Epithelial cell of proximal tubule (primary cell): Measurements from ENCODE around the gene SOHLH1. TPM values are rescaled to one million over a fixed set of nuclear protein-coding genes. Genes with fewer than 3 reads are reported as not detected.

Experiments
- DNase-seq: peaks from one replicate; pipeline ENCODE4 v3.0.0-alpha.2; 2011; ENCODE audit warnings: low read depth
- H3K4me3 ChIP-seq: 2 replicates; pipeline ENCODE4 v1.5.1; 2011; ENCODE audit warnings: low read depth, mild to moderate bottlenecking, low read length
- CTCF ChIP-seq: conservative IDR thresholded peaks from 2 replicates; pipeline ENCODE4 v1.5.1; 2012; ENCODE audit warnings: low read depth, mild to moderate bottlenecking, low read length
- total RNA-seq: library from RNA; depleted of rRNA; stranded (reverse); fragments of >200 nt; gene quantifications from 2 replicates; pipeline ENCODE4 v1.2.3, GENCODE V29; 2015

SOHLH1 gene
- total RNA-seq, 1 donor from 2014 or later: not detected

- no peak for TF ChIP-seq CTCF
- no peak for DNase-seq
- no peak overlapping the region for H3K4me3 ChIP-seq
Measured at GRCh38 chr9:135698767-135699166, 514 bp downstream of the SOHLH1 start.

- no peak for TF ChIP-seq CTCF
- no peak for DNase-seq
- no peak overlapping the region for H3K4me3 ChIP-seq
Measured at GRCh38 chr9:135698236-135698635, 1.0 kb downstream of the SOHLH1 start.

GRCh38 chr9:135697226-135697625 lies 2.1 kb downstream of the SOHLH1 start:
- DNase-seq: no peak
- TF ChIP-seq CTCF: no peak
- H3K4me3 ChIP-seq: no peak overlapping the region

- no peak for TF ChIP-seq CTCF
Measured at GRCh38 chr9:135696446-135696845, 2.8 kb downstream of the SOHLH1 start.

GRCh38 chr9:135695642-135696041 lies 3.6 kb downstream of the SOHLH1 start:
- DNase-seq: no peak
- no peak overlapping the region for H3K4me3 ChIP-seq
- TF ChIP-seq CTCF: no peak

More at GRCh38 chr9:135696446-135696845, 2.8 kb downstream of the SOHLH1 start:
- DNase-seq: no peak
- H3K4me3 ChIP-seq: no peak overlapping the region

GRCh38 chr9:135695036-135695435 lies 4.2 kb downstream of the SOHLH1 start:
- no peak for DNase-seq
- H3K4me3 ChIP-seq: no peak overlapping the region
- TF ChIP-seq CTCF: no peak

- DNase-seq: no peak
- TF ChIP-seq CTCF: no peak
- H3K4me3 ChIP-seq: no peak overlapping the region
Measured at GRCh38 chr9:135694414-135694813, 4.9 kb downstream of the SOHLH1 start.
